Thyroid gland (tissue), 4 donors: ENCODE results near the gene OGN.

Experiments
- CTCF ChIP-seq, 6 experiments: fragments of 200-600 bp in 3 of 6; fragments of 450-650 bp in 3 of 6; sonication (generic) in 3 of 6; IDR thresholded peaks; one replicate each; pipeline ENCODE4 v1.5.1; 2016 to 2019; ENCODE audit warnings: antibody characterized with exemption in 6 of 6, mild to moderate bottlenecking in 2 of 6, inconsistent platforms in 1 of 6, moderate library complexity in 1 of 6
- POLR2A ChIP-seq, 2 donors: fragments of 450-650 bp; IDR thresholded peaks; one replicate each; pipeline ENCODE4 v1.6.1; 2017; ENCODE audit warnings: antibody characterized with exemption in 2 of 2, mild to moderate bottlenecking in 2 of 2, moderate library complexity in 1 of 2

- TF ChIP-seq CTCF (IDR thresholded peaks at IDR 0.05): no peak
- TF ChIP-seq POLR2A (IDR thresholded peaks at IDR 0.05): no peak
Observed at GRCh38 chr9:92342825-92343488, 61.4 kb downstream of the OGN start.
